Type B pancreatic cell (in vitro differentiated cells): ENCODE data around the gene TMIGD2. TPM values are rescaled to one million over a fixed set of nuclear protein-coding genes. Genes with fewer than 3 reads are reported as not detected.
A peak's percentile ranks its signal among the peaks of the same experiment; 100 is the strongest.

Source experiments
- DNase-seq: peaks from one replicate; pipeline ENCODE4 v3.0.0; 2021; ENCODE audit warnings: mixed read lengths; ENCODE audit not compliant: unreplicated experiment; ENCODE audit errors: extremely low spot score
- H3K27ac Mint-ChIP-seq: 2 replicates; pipeline ENCODE4 v1.8.0; 2021; ENCODE audit warnings: mild to moderate bottlenecking, mixed read lengths
- H3K27me3 Mint-ChIP-seq: 2 replicates; pipeline ENCODE4 v1.8.0; 2021; ENCODE audit warnings: mixed read lengths
- H3K36me3 Mint-ChIP-seq: 2 replicates; pipeline ENCODE4 v1.8.0; 2021; ENCODE audit warnings: mixed read lengths
- H3K4me1 Mint-ChIP-seq: one replicate; pipeline ENCODE4 v1.8.0; 2021; ENCODE audit warnings: mixed read lengths; ENCODE audit not compliant: unreplicated experiment
- H3K4me3 Mint-ChIP-seq: 2 replicates; pipeline ENCODE4 v1.8.0; 2021; ENCODE audit warnings: mild to moderate bottlenecking, mixed read lengths
- H3K9me3 Mint-ChIP-seq: 2 replicates; pipeline ENCODE4 v1.8.0; 2021; ENCODE audit warnings: mixed read lengths
- total RNA-seq: library from RNA; stranded (reverse); gene quantifications from 2 replicates; pipeline ENCODE4 v1.2.1, GENCODE V29; 2021; ENCODE audit warnings: low replicate concordance
- TF ChIP-seq, protein P1 (sequence below): fragments of 200-600 bp; sonication (generic); conservative IDR thresholded peaks from 2 replicates; pipeline ENCODE4 v1.5.0; 2021; ENCODE audit warnings: antibody characterized with exemption, mild to moderate bottlenecking

Gene TMIGD2
- total RNA-seq, 1 donor from 2014 or later, result not detected

DNA sequence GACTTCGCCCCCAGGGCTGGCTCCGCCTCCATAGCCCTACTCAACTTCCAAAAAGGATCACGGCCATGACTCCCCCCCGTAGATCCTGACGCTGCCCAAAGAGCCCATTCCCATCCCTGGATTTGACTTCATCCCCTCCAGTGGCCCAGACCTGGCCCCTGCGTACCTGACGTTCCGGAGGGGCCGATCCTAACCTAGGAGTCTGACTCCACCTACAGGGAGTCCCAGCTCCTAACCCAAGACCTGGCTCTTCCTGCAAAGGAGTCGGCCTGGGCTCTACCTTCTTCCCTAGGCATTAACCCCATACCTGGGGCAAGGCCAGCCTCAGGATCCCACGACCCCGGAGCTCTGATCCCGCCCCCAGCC is 25.7 kb upstream of the TMIGD2 start:
- H3K4me3 Mint-ChIP-seq, result peak overlapping the region; percentile 85
- H3K36me3 Mint-ChIP-seq, result no peaks in the 10 kb centered on the region
- TF ChIP-seq, protein P1, sequence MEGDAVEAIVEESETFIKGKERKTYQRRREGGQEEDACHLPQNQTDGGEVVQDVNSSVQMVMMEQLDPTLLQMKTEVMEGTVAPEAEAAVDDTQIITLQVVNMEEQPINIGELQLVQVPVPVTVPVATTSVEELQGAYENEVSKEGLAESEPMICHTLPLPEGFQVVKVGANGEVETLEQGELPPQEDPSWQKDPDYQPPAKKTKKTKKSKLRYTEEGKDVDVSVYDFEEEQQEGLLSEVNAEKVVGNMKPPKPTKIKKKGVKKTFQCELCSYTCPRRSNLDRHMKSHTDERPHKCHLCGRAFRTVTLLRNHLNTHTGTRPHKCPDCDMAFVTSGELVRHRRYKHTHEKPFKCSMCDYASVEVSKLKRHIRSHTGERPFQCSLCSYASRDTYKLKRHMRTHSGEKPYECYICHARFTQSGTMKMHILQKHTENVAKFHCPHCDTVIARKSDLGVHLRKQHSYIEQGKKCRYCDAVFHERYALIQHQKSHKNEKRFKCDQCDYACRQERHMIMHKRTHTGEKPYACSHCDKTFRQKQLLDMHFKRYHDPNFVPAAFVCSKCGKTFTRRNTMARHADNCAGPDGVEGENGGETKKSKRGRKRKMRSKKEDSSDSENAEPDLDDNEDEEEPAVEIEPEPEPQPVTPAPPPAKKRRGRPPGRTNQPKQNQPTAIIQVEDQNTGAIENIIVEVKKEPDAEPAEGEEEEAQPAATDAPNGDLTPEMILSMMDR, result no peak
- peaks cover 4% of the 10 kb centered on the region for H3K27me3 Mint-ChIP-seq
- no peaks in the 10 kb centered on the region for H3K9me3 Mint-ChIP-seq
- peak overlapping the region; percentile 83 for H3K27ac Mint-ChIP-seq
- no peak for DNase-seq
- no peaks in the 10 kb centered on the region for H3K4me1 Mint-ChIP-seq

DNA sequence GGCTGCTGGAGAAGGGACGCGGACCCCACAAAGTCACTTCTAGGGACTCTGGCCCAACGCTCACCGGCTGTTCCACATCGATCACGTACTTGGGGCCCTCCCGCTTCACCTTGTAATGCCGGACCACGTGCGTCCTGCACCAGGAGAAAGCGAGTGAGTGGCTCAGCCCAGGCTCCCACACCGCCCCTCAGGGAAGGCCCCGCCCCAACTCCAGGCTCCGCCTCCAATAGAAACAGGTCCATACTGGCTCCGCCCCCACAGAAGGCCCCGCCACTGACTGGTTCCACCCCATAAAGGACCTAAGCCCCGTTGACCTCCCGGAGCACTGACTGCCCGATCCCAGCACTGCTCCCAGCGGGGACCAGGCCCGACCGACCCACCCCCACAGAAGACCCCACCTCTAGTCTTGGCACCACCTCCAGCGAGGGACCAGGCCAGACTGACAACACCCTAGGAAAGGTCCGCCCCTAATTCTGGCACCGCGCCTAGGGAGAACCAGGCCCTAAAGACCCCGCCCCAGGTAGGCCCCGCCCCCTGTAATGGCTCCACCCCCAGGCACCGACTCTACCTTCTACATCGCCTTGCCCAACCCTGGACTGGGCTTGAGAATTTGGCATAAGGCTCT is 25.2 kb upstream of the TMIGD2 start:
- Mint-ChIP-seq H3K9me3 (no peaks in the 10 kb centered on the region), H3K36me3 (no peaks in the 10 kb centered on the region), H3K27ac (peak overlapping the region; percentile 83), H3K4me1 (no peaks in the 10 kb centered on the region), H3K27me3 (peaks cover 4% of the 10 kb centered on the region), H3K4me3 (peak overlapping the region; percentile 85)
- DNase-seq, result peak; percentile 84
- TF ChIP-seq, protein P1, result no peak

DNA sequence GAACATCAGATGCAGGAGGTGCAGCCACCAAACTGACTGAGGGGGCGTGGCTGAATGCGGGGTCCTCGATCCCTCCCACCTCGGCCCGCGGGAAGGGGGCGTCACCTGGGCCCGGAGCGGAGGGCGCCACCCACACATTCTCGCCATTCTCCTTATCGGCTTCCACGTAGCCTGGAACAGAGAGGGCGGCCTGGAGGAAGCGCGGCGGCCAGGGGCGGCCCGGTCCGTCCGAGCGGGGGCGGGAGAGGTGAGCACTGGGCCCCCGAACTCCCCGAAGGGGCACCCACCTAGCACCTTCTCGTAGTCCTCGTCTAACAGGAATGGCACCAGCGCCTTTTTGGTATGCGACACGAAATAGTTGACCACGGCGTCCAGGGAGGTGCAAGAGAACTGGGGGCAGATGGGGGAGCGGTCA is 24.7 kb upstream of the TMIGD2 start:
- peak overlapping the region; percentile 85 for H3K4me3 Mint-ChIP-seq
- DNase-seq, result no peak
- H3K4me1 Mint-ChIP-seq, result no peaks in the 10 kb centered on the region
- no peaks in the 10 kb centered on the region for H3K9me3 Mint-ChIP-seq
- TF ChIP-seq, protein P1, result no peak
- peaks cover 4% of the 10 kb centered on the region for H3K27me3 Mint-ChIP-seq
- no peak overlapping the region for H3K27ac Mint-ChIP-seq
- H3K36me3 Mint-ChIP-seq, result no peaks in the 10 kb centered on the region

DNA sequence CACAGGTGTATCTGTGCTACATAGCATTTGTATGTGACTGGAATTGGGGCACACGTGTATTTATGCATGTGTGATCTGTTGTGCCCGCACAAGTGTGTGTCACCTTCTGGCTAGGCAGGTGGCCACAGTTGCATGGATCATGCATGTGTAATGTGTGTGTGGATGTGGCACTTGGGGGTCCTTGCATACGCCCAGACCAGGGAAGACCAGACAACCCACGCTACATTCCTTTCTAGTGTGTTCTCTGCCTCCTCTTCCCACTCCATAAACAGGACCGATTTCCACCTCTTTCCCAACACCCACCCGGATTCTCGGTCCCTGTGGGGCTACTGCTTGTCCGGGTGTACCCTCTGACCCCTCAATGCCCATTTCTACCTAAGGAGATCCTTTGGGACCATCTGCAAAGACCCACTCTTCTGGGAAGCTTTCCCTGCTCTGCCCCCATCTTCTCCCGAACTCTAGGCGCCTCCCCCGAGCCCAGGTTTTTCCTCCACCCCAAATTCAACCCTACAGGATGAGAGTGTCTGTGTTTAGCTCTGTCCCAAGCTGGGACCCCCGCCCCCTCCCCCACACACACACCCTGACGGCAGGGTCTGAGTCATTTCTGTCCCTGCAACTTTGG is 24.1 kb upstream of the TMIGD2 start:
- Mint-ChIP-seq H3K9me3 (no peaks in the 10 kb centered on the region), H3K4me3 (peak overlapping the region; percentile 71), H3K27ac (no peak overlapping the region), H3K27me3 (peaks cover 4% of the 10 kb centered on the region), H3K36me3 (no peaks in the 10 kb centered on the region), H3K4me1 (no peaks in the 10 kb centered on the region)
- no peak for DNase-seq
- TF ChIP-seq, protein P1, result no peak

DNA sequence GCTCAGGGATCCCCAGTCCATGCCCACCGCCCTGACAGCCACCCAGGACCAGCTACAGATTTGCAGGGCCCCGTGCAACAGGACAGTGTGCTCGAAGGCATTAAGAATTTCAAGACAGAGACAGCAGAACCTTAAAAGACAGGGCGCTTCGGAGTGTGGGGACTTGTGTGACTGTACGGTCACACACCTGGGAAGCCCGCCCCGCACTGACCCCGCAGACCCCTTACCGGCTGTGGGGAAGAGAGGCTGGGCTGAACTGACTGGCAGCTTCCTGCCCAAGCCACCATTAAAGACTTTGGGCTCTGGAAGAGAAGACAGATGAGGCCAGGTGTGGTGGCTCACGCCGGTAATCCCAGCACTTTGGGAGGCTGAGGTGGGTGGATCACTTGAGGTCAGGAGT is 22.0 kb upstream of the TMIGD2 start:
- H3K9me3 Mint-ChIP-seq, result peaks cover 6% of the 10 kb centered on the region
- H3K36me3 Mint-ChIP-seq, result peaks cover 5% of the 10 kb centered on the region

More for the DNA sequence above, 22.0 kb upstream of the TMIGD2 start:
- TF ChIP-seq, protein P1, result no peak
- no peak overlapping the region for H3K4me3 Mint-ChIP-seq
- DNase-seq, result no peak
- H3K27ac Mint-ChIP-seq, result no peak overlapping the region
- H3K4me1 Mint-ChIP-seq, result no peaks in the 10 kb centered on the region
- H3K27me3 Mint-ChIP-seq, result peaks cover 4% of the 10 kb centered on the region
